ENCODE measurements around the gene TECPR2.

TECPR2 gene

DNA sequence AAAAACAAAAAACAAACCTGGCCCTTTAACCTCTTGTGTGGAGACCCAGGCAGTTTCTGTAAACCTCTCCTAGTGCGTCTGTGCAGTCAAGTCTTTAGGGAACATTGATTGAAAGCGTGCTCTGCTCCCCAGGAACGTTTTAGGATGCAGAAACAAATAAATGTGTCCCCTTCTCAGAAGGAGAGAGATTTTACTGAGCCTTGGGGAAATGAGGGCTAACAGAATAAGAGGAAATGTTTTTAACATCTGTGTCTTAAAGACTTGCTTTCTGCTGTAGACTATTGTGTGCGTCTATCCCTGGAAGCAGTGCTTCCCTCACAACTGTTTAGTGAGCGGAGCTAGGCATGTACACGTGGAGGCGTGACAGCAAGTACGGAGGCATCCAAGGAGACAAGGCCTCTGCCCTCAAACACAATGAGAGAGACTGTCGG, 54.3 kb downstream of the TECPR2 start:
- FAIRE-seq = no peak
- no peak for TF ChIP-seq CTCF (IDR thresholded peaks at IDR 0.05; ENCODE audit: insufficient read depth, missing control alignments)

GRCh38 chr14:102417646-102418045, 54.9 kb downstream of the TECPR2 start:
- TF ChIP-seq CTCF (IDR thresholded peaks at IDR 0.05; ENCODE audit: insufficient read depth, missing control alignments) = no peak
- no peak for DNase-seq (ENCODE audit: insufficient read length, low spot score)
- FAIRE-seq = no peak

More for the DNA sequence above, 54.3 kb downstream of the TECPR2 start:
- no peak for DNase-seq (ENCODE audit: insufficient read length, low spot score)

- TF ChIP-seq CTCF (IDR thresholded peaks at IDR 0.05; ENCODE audit: insufficient read depth, missing control alignments) = no peak
- FAIRE-seq (no peak), DNase-seq (ENCODE audit: insufficient read length, low spot score) (no peak)
Observed at GRCh38 chr14:102418169-102418852, 55.6 kb downstream of the TECPR2 start.

GRCh38 chr14:102418853-102419240, 56.1 kb downstream of the TECPR2 start:
- FAIRE-seq (no peak), DNase-seq (ENCODE audit: insufficient read length, low spot score) (no peak)
- no peak for TF ChIP-seq CTCF (IDR thresholded peaks at IDR 0.05; ENCODE audit: insufficient read depth, missing control alignments)

DNA sequence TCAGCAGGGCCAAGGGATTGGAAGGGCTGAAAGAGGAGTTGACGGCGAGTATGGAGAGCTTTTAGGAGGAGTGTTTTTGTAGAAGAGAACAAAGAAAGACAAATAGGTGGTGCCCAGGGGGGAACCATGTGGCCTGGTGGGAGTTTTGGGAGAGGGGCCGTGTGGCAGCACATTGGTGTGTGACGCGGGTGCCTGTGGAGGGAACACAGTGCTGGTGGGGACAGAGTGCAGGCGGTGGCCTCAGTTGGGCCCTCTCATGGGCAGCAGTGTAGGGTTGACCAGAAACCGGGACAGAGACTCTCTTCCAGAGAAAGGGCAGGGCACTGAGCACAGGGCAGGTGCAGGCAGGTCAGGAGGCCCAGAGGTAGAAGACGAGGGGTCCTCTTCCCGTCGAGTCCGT, 56.5 kb downstream of the TECPR2 start:
- TF ChIP-seq CTCF (IDR thresholded peaks at IDR 0.05; ENCODE audit: insufficient read depth, missing control alignments) = no peak
- FAIRE-seq = no peak
- DNase-seq (ENCODE audit: insufficient read length, low spot score) = no peak

GRCh38 chr14:102419716-102420115, 57.0 kb downstream of the TECPR2 start:
- no peak for TF ChIP-seq CTCF (IDR thresholded peaks at IDR 0.05; ENCODE audit: insufficient read depth, missing control alignments)
- FAIRE-seq (no peak), DNase-seq (ENCODE audit: insufficient read length, low spot score) (no peak)

GRCh38 chr14:102421411-102422057, 58.8 kb downstream of the TECPR2 start:
- TF ChIP-seq CTCF (IDR thresholded peaks at IDR 0.05; ENCODE audit: insufficient read depth, missing control alignments) = no peak
- no peak for FAIRE-seq
- DNase-seq (ENCODE audit: insufficient read length, low spot score) = no peak

Measured in D721Med (cell line).